ENCODE results near the gene GRIFIN.

The GRIFIN gene

GRCh38 chr7:2492038-2492437 is 15.8 kb upstream of the GRIFIN start:
- Histone ChIP-seq H3K79me2 (ENCODE audit: control insufficient read depth, low read length) (no peaks in the 10 kb centered on the region), H3K4me1 (ENCODE audit: control insufficient read depth, low read length) (no peaks in the 10 kb centered on the region), H3K4me2 (ENCODE audit: low read length) (no peak overlapping the region), H3K9me2 (replicated peaks; ENCODE audit: control insufficient read depth, low read length) (no peaks in the 10 kb centered on the region), H3F3A (ENCODE audit: control insufficient read depth, insufficient read depth) (no peaks in the 10 kb centered on the region), H3K4me3 (ENCODE audit: low read length) (no peak overlapping the region), H4K20me1 (ENCODE audit: control insufficient read depth, insufficient read depth, low read depth, low read length) (no peaks in the 10 kb centered on the region), H3K27ac (ENCODE audit: low read depth, low read length) (no peak overlapping the region), H3K9me3 (ENCODE audit: control insufficient read depth, insufficient read depth, low read length) (no peaks in the 10 kb centered on the region), H3K27me3 (ENCODE audit: control insufficient read depth, low read length) (peaks cover 17% of the 10 kb centered on the region), H3K36me3 (ENCODE audit: control insufficient read depth, low read length) (no peaks in the 10 kb centered on the region)
- TF ChIP-seq CTCF (IDR thresholded peaks at IDR 0.05; ENCODE audit: low read depth, low read length, poor library complexity, severe bottlenecking): no peak
- no peak for TF ChIP-seq EZH2phosphoT487 (IDR thresholded peaks at IDR 0.05; ENCODE audit: borderline replicate concordance, low read length)

GRCh38 chr7:2490181-2490651 is 14.0 kb upstream of the GRIFIN start:
- Histone ChIP-seq H4K20me1 (ENCODE audit: control insufficient read depth, insufficient read depth, low read depth, low read length) (no peaks in the 10 kb centered on the region), H3K9me2 (replicated peaks; ENCODE audit: control insufficient read depth, low read length) (no peaks in the 10 kb centered on the region), H3K4me2 (ENCODE audit: low read length) (no peak overlapping the region), H3K4me1 (ENCODE audit: control insufficient read depth, low read length) (no peaks in the 10 kb centered on the region), H3K27ac (ENCODE audit: low read depth, low read length) (no peak overlapping the region), H3K27me3 (ENCODE audit: control insufficient read depth, low read length) (peaks cover 5% of the 10 kb centered on the region; the same call in 1 of the 2 replicates), H3K9me3 (ENCODE audit: control insufficient read depth, insufficient read depth, low read length) (no peaks in the 10 kb centered on the region), H3F3A (ENCODE audit: control insufficient read depth, insufficient read depth) (no peaks in the 10 kb centered on the region), H3K36me3 (ENCODE audit: control insufficient read depth, low read length) (no peaks in the 10 kb centered on the region), H3K4me3 (ENCODE audit: low read length) (no peak overlapping the region), H3K79me2 (ENCODE audit: control insufficient read depth, low read length) (no peaks in the 10 kb centered on the region)
- TF ChIP-seq CTCF (IDR thresholded peaks at IDR 0.05; ENCODE audit: low read depth, low read length, poor library complexity, severe bottlenecking): no peak
- TF ChIP-seq EZH2phosphoT487 (IDR thresholded peaks at IDR 0.05; ENCODE audit: borderline replicate concordance, low read length): no peak

- no peaks in the 10 kb centered on the region for H4K20me1 ChIP-seq (ENCODE audit: control insufficient read depth, insufficient read depth, low read depth, low read length)
- H3K9me2 ChIP-seq (replicated peaks; ENCODE audit: control insufficient read depth, low read length): no peaks in the 10 kb centered on the region
- no peaks in the 10 kb centered on the region for H3F3A ChIP-seq (ENCODE audit: control insufficient read depth, insufficient read depth)
- no peaks in the 10 kb centered on the region for H3K9me3 ChIP-seq (ENCODE audit: control insufficient read depth, insufficient read depth, low read length)
- H3K27me3 ChIP-seq (ENCODE audit: control insufficient read depth, low read length): peaks cover 3% of the 10 kb centered on the region; the same call in 1 of the 2 replicates
- no peak overlapping the region for H3K4me2 ChIP-seq (ENCODE audit: low read length)
- no peak overlapping the region for H3K4me3 ChIP-seq (ENCODE audit: low read length)
- H3K4me1 ChIP-seq (ENCODE audit: control insufficient read depth, low read length): no peaks in the 10 kb centered on the region
- no peaks in the 10 kb centered on the region for H3K79me2 ChIP-seq (ENCODE audit: control insufficient read depth, low read length)
- H3K36me3 ChIP-seq (ENCODE audit: control insufficient read depth, low read length): no peaks in the 10 kb centered on the region
- no peak overlapping the region for H3K27ac ChIP-seq (ENCODE audit: low read depth, low read length)
- TF ChIP-seq CTCF (IDR thresholded peaks at IDR 0.05; ENCODE audit: low read depth, low read length, poor library complexity, severe bottlenecking) (no peak), EZH2phosphoT487 (IDR thresholded peaks at IDR 0.05; ENCODE audit: borderline replicate concordance, low read length) (no peak)
Observed at GRCh38 chr7:2488681-2489080, 12.5 kb upstream of the GRIFIN start.
